Stimulated activated CD4-positive, alpha-beta T cell treated with anti-CD3 and anti-CD28 coated beads, Interleukin-12 subunit alpha, Interleukin-12 subunit beta, amount 100 ng/mL, for 4 hours (primary cell): ENCODE results near the gene TP53I13.

Experiments used
- DNase-seq: peaks from one replicate; pipeline ENCODE4 v3.0.0-alpha.2; 2020

TP53I13 gene

GRCh38 chr17:29617481-29618271 is 49.2 kb downstream of the TP53I13 start:
- peak; percentile 89 for DNase-seq

- DNase-seq = no peak
Observed at GRCh38 chr17:29618272-29619065, 50.0 kb downstream of the TP53I13 start.

GRCh38 chr17:29619251-29619650 is 50.8 kb downstream of the TP53I13 start:
- DNase-seq = no peak

- no peak for DNase-seq
Observed at GRCh38 chr17:29620271-29620670, 51.8 kb downstream of the TP53I13 start.

GRCh38 chr17:29620779-29621500 is 52.4 kb downstream of the TP53I13 start:
- no peak for DNase-seq

- no peak for DNase-seq
Observed at GRCh38 chr17:29621751-29622194, 53.3 kb downstream of the TP53I13 start.
